Islet of Langerhans (tissue), 1 donor: Measurements from ENCODE around the gene PRPH.

Experiments
- FAIRE-seq: peaks from one replicate; lab custom pipeline; 2011; peaks lifted over from hg19 to GRCh38; lab: Jason Lieb, UNC

The PRPH gene

DNA sequence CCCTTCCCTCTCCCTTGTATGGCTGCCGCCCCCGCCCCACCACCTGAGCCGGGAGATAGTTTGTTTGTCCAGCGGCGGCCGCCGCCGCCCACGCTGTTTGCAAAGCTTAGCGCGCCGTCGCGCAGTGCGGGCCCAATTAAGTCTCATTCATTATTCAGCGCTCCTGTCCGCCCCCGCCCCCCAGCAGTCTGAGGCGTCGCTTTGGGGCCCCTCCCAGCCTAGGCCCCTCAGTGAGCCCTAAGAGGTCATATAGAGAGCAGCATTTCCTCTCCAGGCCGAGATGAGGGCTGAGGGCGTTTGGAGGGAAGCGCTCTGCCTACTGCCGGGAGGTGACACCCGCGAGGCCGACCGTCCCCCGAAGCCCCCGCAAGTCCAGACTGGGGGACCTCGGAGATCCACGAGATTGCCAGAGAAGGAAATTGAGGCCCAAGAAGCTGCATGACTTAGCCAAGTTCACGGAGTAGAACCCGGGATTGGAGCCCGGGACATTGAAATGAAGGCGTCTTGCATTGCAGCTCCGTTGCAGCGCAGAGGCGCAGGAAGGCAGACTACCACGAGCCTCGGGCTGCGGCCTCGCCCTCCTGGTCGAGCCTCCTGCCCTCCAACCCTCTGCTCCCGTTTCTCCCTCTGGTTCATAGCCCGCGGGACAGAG, 51.8 kb downstream of the PRPH start, which contains the start of gene DNAJC22:
TSS of gene DNAJC22 (plus strand) at position 230 of the 652 bp plus-strand sequence. CDS start 1,985 bp downstream, outside the sequence.
- no peak for FAIRE-seq

DNA sequence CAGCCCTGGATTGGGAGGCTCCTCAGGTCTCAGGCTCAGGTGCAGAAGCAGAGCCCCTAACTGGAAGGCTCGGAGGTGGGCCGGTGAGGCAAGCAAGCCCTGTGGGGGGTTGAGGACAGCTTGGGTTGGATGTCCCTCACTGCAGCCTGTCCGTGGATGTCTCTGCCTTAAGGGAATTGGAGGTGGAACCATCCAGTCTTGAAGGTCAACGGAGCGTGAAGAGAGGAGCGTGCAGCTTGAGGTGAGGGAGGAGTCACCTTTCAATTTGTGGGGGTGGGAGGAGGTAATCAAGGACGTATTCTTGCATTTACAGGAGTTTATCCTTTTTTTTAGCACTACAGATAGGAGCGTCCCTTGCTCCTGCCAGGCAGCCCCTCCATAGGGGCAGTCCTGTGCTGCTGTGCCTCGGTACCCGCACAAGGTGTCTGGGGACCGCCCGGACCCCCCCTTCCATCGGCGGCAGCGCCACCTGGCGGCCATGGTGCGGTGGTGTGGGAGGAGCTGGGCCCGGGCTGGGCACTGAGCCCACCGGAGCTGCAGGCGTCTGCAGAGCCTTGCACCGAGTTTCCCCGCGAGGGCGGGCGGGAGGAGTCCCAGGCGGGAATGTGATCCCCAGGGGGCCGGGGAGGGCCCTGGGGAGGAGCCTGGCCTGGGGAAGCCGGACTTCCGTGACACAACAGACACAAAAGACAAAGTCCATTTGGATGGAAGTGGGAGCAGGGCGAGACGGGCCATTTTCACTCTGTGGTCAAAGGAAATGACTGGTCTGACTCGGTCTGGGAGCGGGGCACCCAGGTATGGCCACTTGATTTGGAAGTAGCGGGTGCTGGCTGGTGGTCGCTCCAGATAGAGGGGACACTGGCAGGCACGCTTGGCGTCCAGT, 52.6 kb downstream of the PRPH start:
- FAIRE-seq, result no peak
